Measurements from ENCODE around the gene PRKCE. TPM values are rescaled to one million over a fixed set of nuclear protein-coding genes. Genes with fewer than 3 reads are reported as not detected.
A peak's percentile ranks its signal among the peaks of the same experiment; 100 is the strongest.

PRKCE gene
- polyA plus RNA-seq, 1 of the 3 experiments (the other 2 are of a cell fraction): 16.3 TPM

- TF ChIP-seq ZBTB33 (IDR thresholded peaks at IDR 0.05; ENCODE audit: borderline replicate concordance, low read depth) (no peak), RCOR1 (IDR thresholded peaks at IDR 0.05; ENCODE audit: low read length) (peak; percentile 86), CHD2 (IDR thresholded peaks at IDR 0.05; ENCODE audit: low read length, partially characterized antibody) (peak; percentile 48), POLR2AphosphoS5 (IDR thresholded peaks at IDR 0.05; ENCODE audit: low read depth, low read length) (peak; percentile 72; the same call in 1 of the 2 replicates), FOXJ3 (CRISPR knock-in tag; IDR thresholded peaks at IDR 0.05) (peak; percentile 84; the same call in 1 of the 2 replicates), IRF3 (IDR thresholded peaks at IDR 0.05; ENCODE audit: low read depth, low read length) (no peak), ELF1 (IDR thresholded peaks at IDR 0.05) (peak; percentile 75), YY1 (IDR thresholded peaks at IDR 0.05; ENCODE audit: low read depth) (no peak; the same call in 1 of the 2 replicates)
Measured at GRCh38 chr2:45650851-45651414, 542 bp upstream of the PRKCE start (continued).

GRCh38 chr2:45652090-45653031, 886 bp downstream of the PRKCE start:
- 45% methylated on average over 46 of the region's 53 CpGs for WGBS (ENCODE audit: low lambda C conversion rate)
- H2AFZ ChIP-seq (ENCODE audit: low read depth): peak overlapping the region; percentile 82; the same call in 1 of the 2 replicates
- H3K9ac ChIP-seq: peak overlapping the region; percentile 81
- no peaks in the 10 kb centered on the region for H3F3A ChIP-seq (replicated peaks; ENCODE audit: insufficient read depth)
- H3K4me2 ChIP-seq: peak overlapping the region; percentile 87
- peak overlapping the region; percentile 87 to 88 for H3K4me3 ChIP-seq (ENCODE audit: low read depth in 2 of 2, low read length in 1 of 2)
- no peaks in the 10 kb centered on the region for H3K9me2 ChIP-seq
- no peaks in the 10 kb centered on the region for H4K20me1 ChIP-seq (ENCODE audit: insufficient read depth)
- peak; percentile 43 for DNase-seq
- no peaks in the 10 kb centered on the region for H3K27me3 ChIP-seq (ENCODE audit: insufficient read depth)
- H3K4me1 ChIP-seq (ENCODE audit: control insufficient read depth in 1 of 2, insufficient read depth in 2 of 2, low read depth in 1 of 2, low read length in 1 of 2): peaks cover 0 to 30% of the 10 kb centered on the region in 2 experiments; a peak in 2 of 4 replicates
- H3K9me3 ChIP-seq: no peaks in the 10 kb centered on the region
- ChIA-PET POLR2A (interaction anchor here (0.8 to 1.4 kb wide), 3 partner anchors 46 to 110 kb away, joined by 3 read pairs; no protein-coding TSS in a partner anchor), CTCF (interaction anchor here (0.7 to 5.2 kb wide), 25 partner anchors 9 to 304 kb away, joined by 3 to 43 read pairs (median 4); no protein-coding TSS in a partner anchor)
- H3K36me3 ChIP-seq (replicated peaks in 1 of 2; ENCODE audit: control insufficient read depth in 1 of 2, insufficient read depth in 2 of 2, low read length in 1 of 2): no peaks in the 10 kb centered on the region
- H3K27ac ChIP-seq (ENCODE audit: low read depth in 2 of 2, low read length in 1 of 2): peak overlapping the region; percentile 28 to 81; a peak in 2 of 4 replicates
- H3K79me2 ChIP-seq (ENCODE audit: insufficient read depth): peaks cover 37% of the 10 kb centered on the region
- no peak for TF ChIP-seq FOXJ3 (CRISPR knock-in tag; IDR thresholded peaks at IDR 0.05)
- TF ChIP-seq MXI1 (IDR thresholded peaks at IDR 0.05; ENCODE audit: low read depth, low read length): peak; percentile 85

All from SK-N-SH (cell line).